ENCODE data around the gene AK9. TPM values are rescaled to one million over a fixed set of nuclear protein-coding genes. Genes with fewer than 3 reads are reported as not detected.

Gene AK9
- total and polyA plus RNA-seq, 9 of the 15 experiments (the other 6 are each of a cell fraction or from before 2014, with no cell fraction given) = 0.59 to 1.9 (median 1.2) TPM

DNA sequence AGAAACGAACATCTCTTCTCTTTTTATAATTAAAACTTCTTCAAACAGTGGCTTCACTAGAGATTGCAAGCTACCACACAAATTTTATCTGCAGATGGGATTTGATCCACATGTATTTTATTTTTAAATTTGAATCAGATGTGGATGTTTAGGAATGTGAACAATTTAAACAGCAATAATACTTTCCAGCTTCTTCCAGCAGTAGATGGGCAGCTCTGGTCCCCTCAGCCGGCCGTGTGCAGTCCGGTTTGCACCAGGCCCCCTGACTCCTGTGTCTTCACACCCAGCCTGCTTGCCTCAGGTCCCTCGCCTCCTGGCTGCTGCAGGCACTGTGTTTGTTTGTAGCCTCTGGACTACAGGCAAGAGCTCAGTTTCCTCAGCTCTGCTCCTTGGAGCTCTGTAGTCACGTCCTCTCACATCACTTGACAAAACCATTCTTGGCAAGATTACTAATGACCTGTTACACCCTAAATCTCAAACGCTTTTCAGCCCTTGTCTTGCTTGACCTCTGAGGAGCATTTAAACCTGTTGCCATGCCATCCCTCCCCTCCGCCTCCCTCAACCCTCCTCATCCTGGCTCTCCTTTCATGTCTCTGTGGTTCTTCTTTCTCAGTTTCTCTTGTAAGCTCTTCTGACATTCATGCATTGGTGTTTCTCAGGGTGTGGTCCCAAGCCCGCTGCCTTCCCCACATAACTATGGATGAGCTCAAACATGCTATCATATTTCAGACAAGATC is 194.8 kb downstream of the AK9 start:
- peaks cover 6 to 12% of the 10 kb centered on the region in 2 experiments for H3K27me3 ChIP-seq (ENCODE audit: control insufficient read depth in 2 of 2, insufficient read depth in 2 of 2, low read length in 2 of 2)
- no peak overlapping the region for H3K27ac ChIP-seq (ENCODE audit: extremely low read depth, low read depth, low read length)
- no peak for DNase-seq (ENCODE audit: extremely low read depth in 1 of 4, low spot score in 3 of 4)
- POLR2A ChIA-PET = interaction anchor here (1.3 kb wide), 1 partner anchor 12 kb away, joined by 5 read pairs; no protein-coding TSS in a partner anchor
- in situ Hi-C loops (cut with MboI) = no loop called here
- H3K4me3 ChIP-seq = no peak overlapping the region
- H3K36me3 ChIP-seq (ENCODE audit: control insufficient read depth, insufficient read depth, low read length) = no peaks in the 10 kb centered on the region
- H2AFZ ChIP-seq (ENCODE audit: low read depth, low read length) = 0 out of 2 replicates have a peak overlapping the region, but pooled peaks have one; percentile 21
- no peak overlapping the region for H3K9ac ChIP-seq (ENCODE audit: insufficient read depth in 1 of 2, low read depth in 2 of 2, low read length in 2 of 2)
- WGBS (ENCODE audit: insufficient coverage, low coverage, missing lambda C conversion rate) = 6% methylated on average over 9 of the region's 9 CpGs
- H3K9me1 ChIP-seq (ENCODE audit: control insufficient read depth, insufficient read depth, low read length) = no peaks in the 10 kb centered on the region
- H3K79me2 ChIP-seq (ENCODE audit: control insufficient read depth, insufficient read depth, low read length) = no peaks in the 10 kb centered on the region
- ATAC-seq = no peak
- intact Hi-C loops (cut with micrococcal nuclease) = no loop called here
- peaks cover 0 to 7% of the 10 kb centered on the region in 2 experiments; a peak in 2 of 5 replicates for H3K4me1 ChIP-seq (replicated peaks in 1 of 2; ENCODE audit: control insufficient read depth in 2 of 2, insufficient read depth in 2 of 2, low read length in 2 of 2)
- FAIRE-seq = no peak
- CTCF ChIA-PET (ENCODE audit: low intra/inter-chr PET ratio) = interaction anchor here (0.6 kb wide), 1 partner anchor 725 kb away, joined by 5 read pairs; no protein-coding TSS in a partner anchor
- H3K4me2 ChIP-seq (ENCODE audit: insufficient read depth, low read length) = no peak overlapping the region
- H3K9me3 ChIP-seq (replicated peaks; ENCODE audit: control insufficient read depth, insufficient read depth, low read depth, low read length) = no peaks in the 10 kb centered on the region
- BruUV-seq (replicated peaks) = no TSS peak
- no peaks in the 10 kb centered on the region for H4K20me1 ChIP-seq (replicated peaks; ENCODE audit: control insufficient read depth, insufficient read depth, low read length)
- no peak for TF ChIP-seq NFE2L1 (tag; IDR thresholded peaks at IDR 0.05; ENCODE audit: borderline replicate concordance, low read depth)
- TF ChIP-seq, protein P1, sequence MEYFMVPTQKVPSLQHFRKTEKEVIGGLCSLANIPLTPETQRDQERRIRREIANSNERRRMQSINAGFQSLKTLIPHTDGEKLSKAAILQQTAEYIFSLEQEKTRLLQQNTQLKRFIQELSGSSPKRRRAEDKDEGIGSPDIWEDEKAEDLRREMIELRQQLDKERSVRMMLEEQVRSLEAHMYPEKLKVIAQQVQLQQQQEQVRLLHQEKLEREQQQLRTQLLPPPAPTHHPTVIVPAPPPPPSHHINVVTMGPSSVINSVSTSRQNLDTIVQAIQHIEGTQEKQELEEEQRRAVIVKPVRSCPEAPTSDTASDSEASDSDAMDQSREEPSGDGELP (CRISPR knock-in tag; IDR thresholded peaks at IDR 0.05; ENCODE audit: borderline replicate concordance) = no peak
- TF ChIP-seq ZNF766 (CRISPR knock-in tag; conservative IDR thresholded peaks at IDR 0.05) = no peak
- no peak for TF ChIP-seq CBX1 (IDR thresholded peaks at IDR 0.05; ENCODE audit: low read depth)
- TF ChIP-seq, protein P2, sequence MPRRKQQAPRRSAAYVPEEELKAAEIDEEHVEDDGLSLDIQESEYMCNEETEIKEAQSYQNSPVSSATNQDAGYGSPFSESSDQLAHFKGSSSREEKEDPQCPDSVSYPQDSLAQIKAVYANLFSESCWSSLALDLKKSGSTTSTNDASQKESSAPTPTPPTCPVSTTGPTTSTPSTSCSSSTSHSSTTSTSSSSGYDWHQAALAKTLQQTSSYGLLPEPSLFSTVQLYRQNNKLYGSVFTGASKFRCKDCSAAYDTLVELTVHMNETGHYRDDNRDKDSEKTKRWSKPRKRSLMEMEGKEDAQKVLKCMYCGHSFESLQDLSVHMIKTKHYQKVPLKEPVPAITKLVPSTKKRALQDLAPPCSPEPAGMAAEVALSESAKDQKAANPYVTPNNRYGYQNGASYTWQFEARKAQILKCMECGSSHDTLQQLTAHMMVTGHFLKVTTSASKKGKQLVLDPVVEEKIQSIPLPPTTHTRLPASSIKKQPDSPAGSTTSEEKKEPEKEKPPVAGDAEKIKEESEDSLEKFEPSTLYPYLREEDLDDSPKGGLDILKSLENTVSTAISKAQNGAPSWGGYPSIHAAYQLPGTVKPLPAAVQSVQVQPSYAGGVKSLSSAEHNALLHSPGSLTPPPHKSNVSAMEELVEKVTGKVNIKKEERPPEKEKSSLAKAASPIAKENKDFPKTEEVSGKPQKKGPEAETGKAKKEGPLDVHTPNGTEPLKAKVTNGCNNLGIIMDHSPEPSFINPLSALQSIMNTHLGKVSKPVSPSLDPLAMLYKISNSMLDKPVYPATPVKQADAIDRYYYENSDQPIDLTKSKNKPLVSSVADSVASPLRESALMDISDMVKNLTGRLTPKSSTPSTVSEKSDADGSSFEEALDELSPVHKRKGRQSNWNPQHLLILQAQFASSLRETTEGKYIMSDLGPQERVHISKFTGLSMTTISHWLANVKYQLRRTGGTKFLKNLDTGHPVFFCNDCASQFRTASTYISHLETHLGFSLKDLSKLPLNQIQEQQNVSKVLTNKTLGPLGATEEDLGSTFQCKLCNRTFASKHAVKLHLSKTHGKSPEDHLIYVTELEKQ (CRISPR knock-in tag; IDR thresholded peaks at IDR 0.05) = no peak
- TF ChIP-seq, protein P3, sequence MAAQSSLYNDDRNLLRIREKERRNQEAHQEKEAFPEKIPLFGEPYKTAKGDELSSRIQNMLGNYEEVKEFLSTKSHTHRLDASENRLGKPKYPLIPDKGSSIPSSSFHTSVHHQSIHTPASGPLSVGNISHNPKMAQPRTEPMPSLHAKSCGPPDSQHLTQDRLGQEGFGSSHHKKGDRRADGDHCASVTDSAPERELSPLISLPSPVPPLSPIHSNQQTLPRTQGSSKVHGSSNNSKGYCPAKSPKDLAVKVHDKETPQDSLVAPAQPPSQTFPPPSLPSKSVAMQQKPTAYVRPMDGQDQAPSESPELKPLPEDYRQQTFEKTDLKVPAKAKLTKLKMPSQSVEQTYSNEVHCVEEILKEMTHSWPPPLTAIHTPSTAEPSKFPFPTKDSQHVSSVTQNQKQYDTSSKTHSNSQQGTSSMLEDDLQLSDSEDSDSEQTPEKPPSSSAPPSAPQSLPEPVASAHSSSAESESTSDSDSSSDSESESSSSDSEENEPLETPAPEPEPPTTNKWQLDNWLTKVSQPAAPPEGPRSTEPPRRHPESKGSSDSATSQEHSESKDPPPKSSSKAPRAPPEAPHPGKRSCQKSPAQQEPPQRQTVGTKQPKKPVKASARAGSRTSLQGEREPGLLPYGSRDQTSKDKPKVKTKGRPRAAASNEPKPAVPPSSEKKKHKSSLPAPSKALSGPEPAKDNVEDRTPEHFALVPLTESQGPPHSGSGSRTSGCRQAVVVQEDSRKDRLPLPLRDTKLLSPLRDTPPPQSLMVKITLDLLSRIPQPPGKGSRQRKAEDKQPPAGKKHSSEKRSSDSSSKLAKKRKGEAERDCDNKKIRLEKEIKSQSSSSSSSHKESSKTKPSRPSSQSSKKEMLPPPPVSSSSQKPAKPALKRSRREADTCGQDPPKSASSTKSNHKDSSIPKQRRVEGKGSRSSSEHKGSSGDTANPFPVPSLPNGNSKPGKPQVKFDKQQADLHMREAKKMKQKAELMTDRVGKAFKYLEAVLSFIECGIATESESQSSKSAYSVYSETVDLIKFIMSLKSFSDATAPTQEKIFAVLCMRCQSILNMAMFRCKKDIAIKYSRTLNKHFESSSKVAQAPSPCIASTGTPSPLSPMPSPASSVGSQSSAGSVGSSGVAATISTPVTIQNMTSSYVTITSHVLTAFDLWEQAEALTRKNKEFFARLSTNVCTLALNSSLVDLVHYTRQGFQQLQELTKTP (IDR thresholded peaks at IDR 0.05; ENCODE audit: low read depth in 1 of 2, partially characterized antibody in 2 of 2) = no peak
- TF ChIP-seq, protein P4, sequence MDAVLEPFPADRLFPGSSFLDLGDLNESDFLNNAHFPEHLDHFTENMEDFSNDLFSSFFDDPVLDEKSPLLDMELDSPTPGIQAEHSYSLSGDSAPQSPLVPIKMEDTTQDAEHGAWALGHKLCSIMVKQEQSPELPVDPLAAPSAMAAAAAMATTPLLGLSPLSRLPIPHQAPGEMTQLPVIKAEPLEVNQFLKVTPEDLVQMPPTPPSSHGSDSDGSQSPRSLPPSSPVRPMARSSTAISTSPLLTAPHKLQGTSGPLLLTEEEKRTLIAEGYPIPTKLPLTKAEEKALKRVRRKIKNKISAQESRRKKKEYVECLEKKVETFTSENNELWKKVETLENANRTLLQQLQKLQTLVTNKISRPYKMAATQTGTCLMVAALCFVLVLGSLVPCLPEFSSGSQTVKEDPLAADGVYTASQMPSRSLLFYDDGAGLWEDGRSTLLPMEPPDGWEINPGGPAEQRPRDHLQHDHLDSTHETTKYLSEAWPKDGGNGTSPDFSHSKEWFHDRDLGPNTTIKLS (IDR thresholded peaks at IDR 0.05; ENCODE audit: borderline replicate concordance, low read depth) = no peak
- TF ChIP-seq ETV1 (tag; conservative IDR thresholded peaks at IDR 0.05; ENCODE audit: low read depth) = no peak
- TF ChIP-seq KAT8 (IDR thresholded peaks at IDR 0.05; ENCODE audit: low read depth) = no peak
- no peak for TF ChIP-seq SMARCB1 (IDR thresholded peaks at IDR 0.05; ENCODE audit: insufficient read length, low read depth)

Measured in K562 (cell line).